NCI-H1436 treated with DMSO at 0.1 percent for 48 hours (cell line): Measurements from ENCODE around the gene NOX3.
"Not testable (repeated sequence)": the region's sequence is repeated elsewhere in the genome, so short reads cannot be mapped to it uniquely, and the experiment has no call there.

ENCODE experiments used
- DNase-seq: peaks from one replicate; lab custom pipeline; 2025; lab: John Stamatoyannopoulos, UW

Gene NOX3

GRCh38 chr6:155455766-155456165, at the start of gene NOX3:
TSS of gene NOX3 (minus strand) at chr6:155455839. CDS start at chr6:155455800, 39 bp downstream.
- DNase-seq, result no peak

- no peak for DNase-seq
Measured at GRCh38 chr6:155504848-155505607, 49.4 kb upstream of the NOX3 start.

- no peak for DNase-seq
Measured at GRCh38 chr6:155502393-155502792, 46.8 kb upstream of the NOX3 start.

- no peak for DNase-seq
Measured at GRCh38 chr6:155499574-155499973, 43.9 kb upstream of the NOX3 start.

GRCh38 chr6:155498370-155498769, 42.7 kb upstream of the NOX3 start:
- DNase-seq, result no peak

GRCh38 chr6:155497273-155497672, 41.6 kb upstream of the NOX3 start:
- DNase-seq, result no peak

GRCh38 chr6:155495011-155495768, 39.6 kb upstream of the NOX3 start:
- no peak for DNase-seq

- DNase-seq, result no peak
Measured at GRCh38 chr6:155493694-155494143, 38.1 kb upstream of the NOX3 start.

GRCh38 chr6:155493026-155493693, 37.5 kb upstream of the NOX3 start:
- no peak for DNase-seq

- DNase-seq, result no peak
Measured at GRCh38 chr6:155492061-155492735, 36.6 kb upstream of the NOX3 start.

GRCh38 chr6:155491421-155491820, 35.8 kb upstream of the NOX3 start:
- DNase-seq, result no peak

- DNase-seq, result not testable (repeated sequence)
Measured at GRCh38 chr6:155488197-155488596, 32.6 kb upstream of the NOX3 start.

- DNase-seq, result no peak
Measured at GRCh38 chr6:155487371-155488130, 31.9 kb upstream of the NOX3 start.

- DNase-seq, result no peak
Measured at GRCh38 chr6:155486721-155487294, 31.2 kb upstream of the NOX3 start.

- no peak for DNase-seq
Measured at GRCh38 chr6:155485756-155486155, 30.1 kb upstream of the NOX3 start.

GRCh38 chr6:155483858-155484257, 28.2 kb upstream of the NOX3 start:
- DNase-seq, result no peak

GRCh38 chr6:155481215-155481614, 25.6 kb upstream of the NOX3 start:
- DNase-seq, result no peak

GRCh38 chr6:155473741-155474140, 18.1 kb upstream of the NOX3 start:
- no peak for DNase-seq

GRCh38 chr6:155472886-155473285, 17.2 kb upstream of the NOX3 start:
- DNase-seq, result no peak

GRCh38 chr6:155470979-155471616, 15.5 kb upstream of the NOX3 start:
- not testable (repeated sequence) for DNase-seq
